ENCODE results near the gene CACNG4. TPM values are rescaled to one million over a fixed set of nuclear protein-coding genes. Genes with fewer than 3 reads are reported as not detected.

CACNG4 gene
- total and polyA plus RNA-seq, 9 of the 15 experiments (the other 6 are each of a cell fraction or from before 2014, with no cell fraction given) = 0.07 TPM; not detected in 8

DNA sequence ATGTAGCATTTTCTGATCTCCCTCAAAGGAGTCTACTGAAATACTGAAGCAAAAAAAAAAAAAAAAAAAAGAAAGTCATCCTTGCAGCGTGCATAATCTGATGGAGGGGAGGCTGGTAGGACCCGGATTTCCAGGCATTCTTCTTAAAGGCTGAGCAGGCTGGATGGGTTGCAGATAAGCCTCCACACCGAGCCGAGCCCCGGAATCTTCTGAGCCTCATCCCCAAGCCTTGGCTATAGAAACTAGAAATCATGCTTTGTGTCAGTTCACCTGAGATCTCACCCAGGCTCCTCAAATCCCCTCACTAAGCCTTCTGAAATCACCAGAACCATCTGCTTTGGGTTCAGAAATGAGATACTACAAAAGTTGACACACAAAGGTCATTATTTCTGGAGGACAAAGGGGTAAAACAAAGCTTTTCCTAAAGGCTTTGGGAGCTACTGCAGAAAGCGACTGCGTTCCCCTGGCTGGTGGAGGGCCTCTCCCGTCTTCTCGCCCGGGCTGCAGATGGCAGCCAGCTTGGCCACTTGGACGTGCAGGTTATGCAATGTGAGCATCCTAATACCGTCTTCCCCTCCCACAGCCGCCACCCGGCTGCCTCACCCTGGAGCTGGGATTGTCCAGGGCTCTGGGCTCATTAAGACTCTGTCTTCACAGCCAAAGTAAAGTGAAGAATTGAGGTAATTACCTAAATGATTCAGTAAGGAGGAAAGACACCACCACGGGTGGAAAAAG is 4.7 kb upstream of the CACNG4 start:
- in situ Hi-C loops (cut with MboI) = no loop called here
- no peak overlapping the region for H3K27ac ChIP-seq (ENCODE audit: extremely low read depth, low read depth, low read length)
- DNase-seq (ENCODE audit: extremely low read depth in 1 of 4, low spot score in 3 of 4) = no peak
- peaks cover 24 to 69% of the 10 kb centered on the region in 2 experiments; a peak in 4 of 5 replicates for H3K27me3 ChIP-seq (ENCODE audit: control insufficient read depth in 2 of 2, insufficient read depth in 2 of 2, low read length in 2 of 2)
- H3K9me3 ChIP-seq (replicated peaks; ENCODE audit: control insufficient read depth, insufficient read depth, low read depth, low read length) = no peaks in the 10 kb centered on the region
- no TSS peak for BruUV-seq (replicated peaks)
- POLR2A ChIA-PET = interaction anchor here (0.6 kb wide), 3 partner anchors 14 to 15 kb away, joined by 3 read pairs; no protein-coding TSS in a partner anchor
- no peaks in the 10 kb centered on the region for H3K36me3 ChIP-seq (ENCODE audit: control insufficient read depth, insufficient read depth, low read length)
- TF ChIP-seq KHSRP (IDR thresholded peaks at IDR 0.05) = no peak
- no peak for TF ChIP-seq HNRNPL (IDR thresholded peaks at IDR 0.05; ENCODE audit: low read depth, low read length)
- no peak for TF ChIP-seq GATA2 (CRISPR knock-in tag; IDR thresholded peaks at IDR 0.05)
- no peak for TF ChIP-seq DIDO1 (tag; IDR thresholded peaks at IDR 0.05; ENCODE audit: low read depth)
- no peak for TF ChIP-seq TEAD4 (IDR thresholded peaks at IDR 0.05; ENCODE audit: low read length)
- TF ChIP-seq TEAD4 (CRISPR knock-in tag; IDR thresholded peaks at IDR 0.05; ENCODE audit: borderline replicate concordance) = no peak
- no peak for TF ChIP-seq TRIM24 (IDR thresholded peaks at IDR 0.05)
- TF ChIP-seq, protein P1, sequence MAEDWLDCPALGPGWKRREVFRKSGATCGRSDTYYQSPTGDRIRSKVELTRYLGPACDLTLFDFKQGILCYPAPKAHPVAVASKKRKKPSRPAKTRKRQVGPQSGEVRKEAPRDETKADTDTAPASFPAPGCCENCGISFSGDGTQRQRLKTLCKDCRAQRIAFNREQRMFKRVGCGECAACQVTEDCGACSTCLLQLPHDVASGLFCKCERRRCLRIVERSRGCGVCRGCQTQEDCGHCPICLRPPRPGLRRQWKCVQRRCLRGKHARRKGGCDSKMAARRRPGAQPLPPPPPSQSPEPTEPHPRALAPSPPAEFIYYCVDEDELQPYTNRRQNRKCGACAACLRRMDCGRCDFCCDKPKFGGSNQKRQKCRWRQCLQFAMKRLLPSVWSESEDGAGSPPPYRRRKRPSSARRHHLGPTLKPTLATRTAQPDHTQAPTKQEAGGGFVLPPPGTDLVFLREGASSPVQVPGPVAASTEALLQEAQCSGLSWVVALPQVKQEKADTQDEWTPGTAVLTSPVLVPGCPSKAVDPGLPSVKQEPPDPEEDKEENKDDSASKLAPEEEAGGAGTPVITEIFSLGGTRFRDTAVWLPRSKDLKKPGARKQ (CRISPR knock-in tag; IDR thresholded peaks at IDR 0.05) = no peak
- TF ChIP-seq RBM17 (IDR thresholded peaks at IDR 0.05; ENCODE audit: borderline replicate concordance, low read depth, low read length) = no peak
- no peak for TF ChIP-seq BCL6 (CRISPR knock-in tag; IDR thresholded peaks at IDR 0.05)
- no peak for TF ChIP-seq EP400 (IDR thresholded peaks at IDR 0.05)
- TF ChIP-seq, protein P2, sequence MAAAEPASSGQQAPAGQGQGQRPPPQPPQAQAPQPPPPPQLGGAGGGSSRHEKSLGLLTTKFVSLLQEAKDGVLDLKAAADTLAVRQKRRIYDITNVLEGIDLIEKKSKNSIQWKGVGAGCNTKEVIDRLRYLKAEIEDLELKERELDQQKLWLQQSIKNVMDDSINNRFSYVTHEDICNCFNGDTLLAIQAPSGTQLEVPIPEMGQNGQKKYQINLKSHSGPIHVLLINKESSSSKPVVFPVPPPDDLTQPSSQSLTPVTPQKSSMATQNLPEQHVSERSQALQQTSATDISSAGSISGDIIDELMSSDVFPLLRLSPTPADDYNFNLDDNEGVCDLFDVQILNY (CRISPR knock-in tag; IDR thresholded peaks at IDR 0.05) = no peak
- no peak for TF ChIP-seq NELFE (IDR thresholded peaks at IDR 0.05; ENCODE audit: insufficient read depth, insufficient read length)
- no peak for TF ChIP-seq ZNF445 (CRISPR knock-in tag; IDR thresholded peaks at IDR 0.05; ENCODE audit: low read depth)
- no peak for TF ChIP-seq HDAC6 (IDR thresholded peaks at IDR 0.05; ENCODE audit: low read depth, low read length)
- no peak for TF ChIP-seq KLF16 (IDR thresholded peaks at IDR 0.05)
- H3K4me2 ChIP-seq (ENCODE audit: insufficient read depth, low read length) = no peak overlapping the region
- H3K4me1 ChIP-seq (replicated peaks in 1 of 2; ENCODE audit: control insufficient read depth in 2 of 2, insufficient read depth in 2 of 2, low read length in 2 of 2) = peaks cover 0 to under 1% of the 10 kb centered on the region in 2 experiments; a peak in 1 of 5 replicates
- H3K79me2 ChIP-seq (ENCODE audit: control insufficient read depth, insufficient read depth, low read length) = no peaks in the 10 kb centered on the region
- WGBS (ENCODE audit: insufficient coverage, low coverage, missing lambda C conversion rate) = under 1% methylated on average over 14 of the region's 15 CpGs
- no peak overlapping the region for H3K4me3 ChIP-seq
- H3K9ac ChIP-seq (ENCODE audit: insufficient read depth in 1 of 2, low read depth in 2 of 2, low read length in 2 of 2) = no peak overlapping the region
- no peaks in the 10 kb centered on the region; the same call in none of the 2 replicates for H4K20me1 ChIP-seq (replicated peaks; ENCODE audit: control insufficient read depth, insufficient read depth, low read length)
- no peaks in the 10 kb centered on the region for H3K9me1 ChIP-seq (ENCODE audit: control insufficient read depth, insufficient read depth, low read length)
- H2AFZ ChIP-seq (ENCODE audit: low read depth, low read length) = no peak overlapping the region
- no peak for FAIRE-seq
- CTCF ChIA-PET (ENCODE audit: low intra/inter-chr PET ratio) = no interaction called here
- no peak for ATAC-seq
- intact Hi-C loops (cut with micrococcal nuclease) = no loop called here

All from K562 (cell line).